ENCODE data around the gene ATF7. TPM values are rescaled to one million over a fixed set of nuclear protein-coding genes. Genes with fewer than 3 reads are reported as not detected.

ATF7 gene
- total RNA-seq: 26.6 TPM

DNA sequence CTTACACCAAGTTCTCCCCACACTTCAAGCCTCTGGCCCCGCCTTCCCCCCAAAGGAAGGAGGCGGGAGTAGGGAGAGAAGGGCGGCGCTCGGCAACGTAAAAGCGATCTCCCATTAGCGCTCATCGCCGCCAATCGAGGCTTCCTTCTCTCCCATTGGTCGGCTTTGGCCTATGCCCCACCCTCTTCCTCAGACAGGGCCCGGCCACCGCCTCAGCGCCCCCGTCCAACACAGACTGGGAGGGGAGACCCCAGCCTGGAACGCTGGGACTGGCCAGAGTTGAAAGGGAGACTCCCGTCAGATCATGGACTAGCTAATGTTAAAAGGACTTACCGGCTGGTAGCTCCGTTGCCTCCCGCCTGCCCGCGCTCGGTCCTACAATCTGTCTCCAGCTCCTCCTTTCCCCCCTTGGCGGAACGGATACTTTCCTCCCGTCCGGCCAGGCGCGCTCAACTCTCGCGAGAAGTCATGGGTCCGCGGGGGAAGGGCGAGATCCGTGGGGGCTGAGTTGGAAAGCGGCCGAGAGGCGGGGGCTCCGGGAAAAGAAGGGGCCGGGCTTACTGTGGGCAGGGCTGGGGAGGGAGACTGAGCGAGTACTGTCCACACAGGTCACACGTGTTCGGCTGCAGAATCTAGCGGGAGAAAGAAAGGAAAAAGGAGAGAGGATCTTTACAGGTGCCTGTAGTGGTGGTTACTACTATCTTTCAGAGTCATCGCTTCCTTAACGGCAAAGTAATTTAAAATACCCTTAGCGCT is at the start of gene ATF7:
TSS of gene ATF7 (minus strand) at position 437 of the 756 bp plus-strand sequence. CDS start 25,382 bp downstream, outside the sequence.
- H3K27me3 ChIP-seq (ENCODE audit: control insufficient read depth in 3 of 3, insufficient read depth in 3 of 3, low read length in 3 of 3): no peaks in the 10 kb centered on the region
- H3K36me3 ChIP-seq (ENCODE audit: control insufficient read depth in 3 of 3, insufficient read depth in 3 of 3, low read length in 3 of 3): no peaks in the 10 kb centered on the region
- peaks cover 12 to 30% (median 14%) of the 10 kb centered on the region in 3 donors for H3K4me1 ChIP-seq (ENCODE audit: control insufficient read depth in 3 of 3, insufficient read depth in 3 of 3, low read length in 3 of 3)
- peak within 1 kb of the TSS; percentile 92 to 96 (median 96) for H3K4me3 ChIP-seq (ENCODE audit: low read length in 3 of 3)
- no peaks in the 10 kb centered on the region for H3K9me3 ChIP-seq (ENCODE audit: control insufficient read depth in 3 of 3, low read length in 3 of 3)
- peak within 1 kb of the TSS; percentile 96 to 99 (median 97) for H3K9ac ChIP-seq (ENCODE audit: low read depth in 1 of 3, low read length in 3 of 3)
- H3K27ac ChIP-seq (ENCODE audit: low read depth, low read length): peak within 1 kb of the TSS; percentile 97

DNA sequence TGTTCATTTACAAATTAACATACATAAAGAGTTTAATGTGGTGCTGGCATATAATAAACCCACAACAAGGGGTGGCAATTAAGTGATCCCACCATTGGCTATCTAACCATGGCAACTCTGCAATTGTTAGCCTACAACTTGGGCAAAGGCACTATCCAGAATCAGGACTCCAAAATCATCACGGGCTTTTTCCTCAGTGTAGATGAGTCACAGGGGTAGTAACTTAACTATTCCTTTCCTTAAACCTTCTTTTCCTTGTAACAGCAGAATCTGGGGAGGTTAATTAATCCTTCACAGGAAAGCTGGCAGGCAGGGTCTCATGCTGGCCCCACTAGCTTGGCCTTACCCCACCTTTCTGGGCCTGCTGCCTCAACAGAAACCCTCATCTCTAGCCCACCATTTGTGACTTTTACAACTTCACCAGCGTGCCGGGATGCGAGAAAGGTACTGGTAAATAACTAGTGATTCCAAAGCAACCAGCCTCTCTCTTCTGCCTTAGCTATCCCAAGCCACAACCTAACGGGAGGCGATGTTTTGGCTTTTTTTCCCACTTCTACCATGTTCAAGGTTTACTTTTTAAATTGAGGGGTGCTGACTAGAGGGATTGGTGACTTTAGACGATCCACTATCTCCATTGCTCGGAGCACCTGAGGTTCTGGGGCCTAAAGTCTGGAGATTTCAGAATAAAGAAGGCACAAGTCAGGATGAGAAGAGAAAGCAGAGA is 49.0 kb upstream of the ATF7 start:
- peak overlapping the region; percentile 94 for H3K27ac ChIP-seq (ENCODE audit: low read depth, low read length)

DNA sequence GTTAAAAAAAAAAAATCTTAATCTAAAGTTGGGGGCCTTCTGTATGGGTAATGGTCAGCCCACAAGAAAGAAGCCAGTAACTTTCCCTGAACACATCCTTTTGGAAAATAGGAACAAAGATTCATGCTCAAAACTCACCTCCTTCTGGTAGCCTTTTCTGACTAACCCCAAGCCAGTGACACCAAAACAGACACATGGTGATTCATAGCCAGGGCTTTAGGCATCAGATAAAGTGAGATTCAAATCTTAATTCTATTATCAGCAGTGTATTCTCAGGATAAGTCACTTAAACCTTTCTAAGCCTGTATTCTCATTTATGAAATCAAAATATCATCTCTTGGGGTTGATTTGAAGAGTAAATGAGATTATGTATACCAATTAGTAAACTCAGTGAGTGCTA is 44.8 kb upstream of the ATF7 start:
- no peak overlapping the region for H3K27ac ChIP-seq (ENCODE audit: low read depth, low read length)
- no peaks in the 10 kb centered on the region for H3K27me3 ChIP-seq (ENCODE audit: control insufficient read depth in 3 of 3, insufficient read depth in 3 of 3, low read length in 3 of 3)
- no peaks in the 10 kb centered on the region for H3K9me3 ChIP-seq (ENCODE audit: control insufficient read depth in 3 of 3, low read length in 3 of 3)
- peaks cover 38 to 49% (median 45%) of the 10 kb centered on the region in 3 donors for H3K36me3 ChIP-seq (ENCODE audit: control insufficient read depth in 3 of 3, insufficient read depth in 3 of 3, low read length in 3 of 3)
- H3K4me1 ChIP-seq (ENCODE audit: control insufficient read depth in 3 of 3, insufficient read depth in 3 of 3, low read length in 3 of 3): peaks cover 11 to 19% (median 16%) of the 10 kb centered on the region in 3 donors
- no peak overlapping the region for H3K4me3 ChIP-seq (ENCODE audit: low read length in 3 of 3)
- H3K9ac ChIP-seq (ENCODE audit: low read depth in 1 of 3, low read length in 3 of 3): no peak overlapping the region

More for the DNA sequence above, 49.0 kb upstream of the ATF7 start:
- Histone ChIP-seq H3K4me3 (ENCODE audit: low read length in 3 of 3) (peak overlapping the region; percentile 98 to 99 (median 99)), H3K27me3 (ENCODE audit: control insufficient read depth in 3 of 3, insufficient read depth in 3 of 3, low read length in 3 of 3) (no peaks in the 10 kb centered on the region), H3K9me3 (ENCODE audit: control insufficient read depth in 3 of 3, low read length in 3 of 3) (no peaks in the 10 kb centered on the region), H3K4me1 (ENCODE audit: control insufficient read depth in 3 of 3, insufficient read depth in 3 of 3, low read length in 3 of 3) (peaks cover 25 to 42% (median 34%) of the 10 kb centered on the region in 3 donors), H3K9ac (ENCODE audit: low read depth in 1 of 3, low read length in 3 of 3) (peak overlapping the region; percentile 88 to 98 (median 94)), H3K36me3 (ENCODE audit: control insufficient read depth in 3 of 3, insufficient read depth in 3 of 3, low read length in 3 of 3) (peaks cover 15 to 23% (median 22%) of the 10 kb centered on the region in 3 donors)

DNA sequence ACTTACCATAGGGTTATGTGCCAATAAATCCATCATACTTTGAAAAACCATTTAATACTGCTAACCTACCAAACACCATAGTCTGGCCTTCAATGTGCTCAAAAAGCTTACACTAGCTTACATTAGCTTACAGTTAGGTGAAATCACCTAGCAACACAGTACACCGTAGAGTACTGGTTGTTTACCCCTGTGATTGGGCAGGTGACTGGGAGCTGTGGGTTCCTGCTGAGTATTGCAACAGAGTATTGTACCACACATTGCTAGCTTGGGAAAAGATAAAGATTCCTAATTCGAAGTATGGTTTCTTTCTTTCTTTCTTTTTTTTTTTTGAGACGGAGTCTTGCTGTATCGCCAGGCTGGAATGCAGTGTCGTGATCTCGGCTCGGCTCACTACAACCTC is 44.1 kb upstream of the ATF7 start:
- Histone ChIP-seq H3K4me1 (ENCODE audit: control insufficient read depth in 3 of 3, insufficient read depth in 3 of 3, low read length in 3 of 3) (peaks cover 11 to 15% (median 14%) of the 10 kb centered on the region in 3 donors), H3K9me3 (ENCODE audit: control insufficient read depth in 3 of 3, low read length in 3 of 3) (no peaks in the 10 kb centered on the region), H3K9ac (ENCODE audit: low read depth in 1 of 3, low read length in 3 of 3) (no peak overlapping the region), H3K4me3 (ENCODE audit: low read length in 3 of 3) (no peak overlapping the region), H3K36me3 (ENCODE audit: control insufficient read depth in 3 of 3, insufficient read depth in 3 of 3, low read length in 3 of 3) (peaks cover 44 to 55% (median 52%) of the 10 kb centered on the region in 3 donors), H3K27ac (ENCODE audit: low read depth, low read length) (no peak overlapping the region), H3K27me3 (ENCODE audit: control insufficient read depth in 3 of 3, insufficient read depth in 3 of 3, low read length in 3 of 3) (no peaks in the 10 kb centered on the region)

DNA sequence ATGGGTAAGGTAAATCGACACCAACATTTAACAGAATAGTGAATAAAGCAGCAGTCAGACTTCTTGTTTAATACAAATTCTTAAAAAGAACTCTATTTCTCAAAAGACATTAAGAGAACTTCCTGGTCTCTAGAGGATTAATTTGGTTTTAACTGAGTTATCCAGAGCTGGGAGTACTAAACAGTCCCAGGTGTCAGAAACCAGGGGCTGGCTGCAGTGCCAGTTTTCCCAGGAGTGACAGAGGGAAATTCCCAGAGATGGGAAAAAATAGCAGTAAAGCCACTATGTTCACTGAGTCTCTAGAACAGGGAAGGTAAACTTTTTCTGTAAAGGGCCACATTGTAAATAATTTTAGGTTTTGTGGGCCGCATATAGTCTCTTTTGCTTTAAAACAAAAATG is 40.9 kb upstream of the ATF7 start:
- H3K27ac ChIP-seq (ENCODE audit: low read depth, low read length): peak overlapping the region; percentile 36
- no peak overlapping the region for H3K4me3 ChIP-seq (ENCODE audit: low read length in 3 of 3)
- H3K4me1 ChIP-seq (ENCODE audit: control insufficient read depth in 3 of 3, insufficient read depth in 3 of 3, low read length in 3 of 3): peaks cover 0 to 5% (median 0%) of the 10 kb centered on the region in 3 donors
- H3K27me3 ChIP-seq (ENCODE audit: control insufficient read depth in 3 of 3, insufficient read depth in 3 of 3, low read length in 3 of 3): no peaks in the 10 kb centered on the region
- no peaks in the 10 kb centered on the region for H3K9me3 ChIP-seq (ENCODE audit: control insufficient read depth in 3 of 3, low read length in 3 of 3)
- H3K9ac ChIP-seq (ENCODE audit: low read depth in 1 of 3, low read length in 3 of 3): no peak overlapping the region
- peaks cover 49 to 62% (median 57%) of the 10 kb centered on the region in 3 donors for H3K36me3 ChIP-seq (ENCODE audit: control insufficient read depth in 3 of 3, insufficient read depth in 3 of 3, low read length in 3 of 3)

DNA sequence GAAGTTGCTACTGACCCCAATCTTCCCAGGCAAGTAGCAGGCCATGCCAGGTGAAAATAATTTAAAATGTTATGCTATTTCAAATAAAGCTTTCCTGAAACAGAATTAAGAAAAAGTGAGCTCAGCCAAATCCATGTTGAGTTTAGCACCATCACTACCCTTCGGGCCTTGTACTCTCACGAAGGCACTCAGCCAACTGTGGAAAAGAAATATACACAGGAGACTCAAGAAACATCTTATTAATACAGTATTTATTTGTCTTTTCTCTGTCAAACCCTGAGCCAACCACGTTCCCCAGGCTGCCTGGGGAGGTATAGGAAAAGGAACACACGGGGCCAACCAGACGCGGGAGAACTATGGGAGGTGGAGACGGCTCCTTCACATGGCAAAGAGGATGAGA is 38.8 kb upstream of the ATF7 start:
- no peaks in the 10 kb centered on the region for H3K27me3 ChIP-seq (ENCODE audit: control insufficient read depth in 3 of 3, insufficient read depth in 3 of 3, low read length in 3 of 3)
- no peak overlapping the region for H3K27ac ChIP-seq (ENCODE audit: low read depth, low read length)
- no peak overlapping the region for H3K9ac ChIP-seq (ENCODE audit: low read depth in 1 of 3, low read length in 3 of 3)
- H3K9me3 ChIP-seq (ENCODE audit: control insufficient read depth in 3 of 3, low read length in 3 of 3): no peaks in the 10 kb centered on the region
- peaks cover 5 to 8% (median 7%) of the 10 kb centered on the region in 3 donors for H3K4me1 ChIP-seq (ENCODE audit: control insufficient read depth in 3 of 3, insufficient read depth in 3 of 3, low read length in 3 of 3)
- H3K36me3 ChIP-seq (ENCODE audit: control insufficient read depth in 3 of 3, insufficient read depth in 3 of 3, low read length in 3 of 3): peaks cover 38 to 43% (median 41%) of the 10 kb centered on the region in 3 donors
- no peak overlapping the region for H3K4me3 ChIP-seq (ENCODE audit: low read length in 3 of 3)

DNA sequence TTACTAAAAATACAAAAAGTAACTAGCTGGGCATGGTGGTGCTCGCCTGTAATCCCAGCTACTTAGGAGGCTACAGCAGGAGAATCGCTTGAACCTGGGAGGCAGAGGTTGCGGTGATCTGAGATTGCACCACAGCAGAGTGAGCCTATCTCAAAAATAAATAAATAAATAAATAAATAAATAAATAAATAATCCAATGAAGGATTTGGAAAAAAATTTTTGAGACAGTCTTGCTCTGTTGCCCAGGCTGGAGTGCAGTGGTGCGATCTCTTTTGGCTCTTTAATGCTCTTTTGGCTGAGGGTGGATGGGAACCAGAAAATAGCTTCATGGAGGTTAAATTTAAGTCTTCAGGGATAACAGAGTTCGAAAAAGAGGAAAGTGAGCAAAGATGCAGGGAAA is 38.0 kb upstream of the ATF7 start:
- H3K9ac ChIP-seq (ENCODE audit: low read depth in 1 of 3, low read length in 3 of 3): no peak overlapping the region
- no peaks in the 10 kb centered on the region for H3K9me3 ChIP-seq (ENCODE audit: control insufficient read depth in 3 of 3, low read length in 3 of 3)
- peaks cover 31 to 36% (median 33%) of the 10 kb centered on the region in 3 donors for H3K36me3 ChIP-seq (ENCODE audit: control insufficient read depth in 3 of 3, insufficient read depth in 3 of 3, low read length in 3 of 3)
- no peak overlapping the region for H3K4me3 ChIP-seq (ENCODE audit: low read length in 3 of 3)
- H3K4me1 ChIP-seq (ENCODE audit: control insufficient read depth in 3 of 3, insufficient read depth in 3 of 3, low read length in 3 of 3): peaks cover 11 to 14% (median 13%) of the 10 kb centered on the region in 3 donors
- H3K27me3 ChIP-seq (ENCODE audit: control insufficient read depth in 3 of 3, insufficient read depth in 3 of 3, low read length in 3 of 3): no peaks in the 10 kb centered on the region
- H3K27ac ChIP-seq (ENCODE audit: low read depth, low read length): no peak overlapping the region

DNA sequence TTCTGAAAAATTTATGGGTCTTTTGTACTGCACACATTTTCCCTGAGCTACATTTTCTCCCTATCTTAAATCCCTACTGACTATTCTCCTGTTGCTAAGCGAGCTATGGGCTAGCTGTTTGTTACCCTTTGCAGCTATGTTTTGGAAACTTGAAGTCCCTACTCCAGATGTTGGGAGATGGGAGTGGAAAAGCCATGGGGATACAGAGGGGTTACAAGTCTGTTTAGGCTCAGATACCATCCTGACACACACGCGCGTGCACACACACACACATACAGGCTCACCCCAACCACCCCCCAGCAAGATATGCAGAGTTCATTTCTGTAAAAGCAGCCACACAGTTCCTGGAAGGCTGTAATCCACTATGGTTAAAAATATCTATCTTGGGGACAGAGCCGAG is 33.9 kb upstream of the ATF7 start:
- peak overlapping the region; percentile 4 to 44 (median 36) for H3K4me3 ChIP-seq (ENCODE audit: low read length in 3 of 3)
- peak overlapping the region; percentile 92 for H3K27ac ChIP-seq (ENCODE audit: low read depth, low read length)
- H3K27me3 ChIP-seq (ENCODE audit: control insufficient read depth in 3 of 3, insufficient read depth in 3 of 3, low read length in 3 of 3): no peaks in the 10 kb centered on the region
- peaks cover 24 to 28% (median 27%) of the 10 kb centered on the region in 3 donors for H3K4me1 ChIP-seq (ENCODE audit: control insufficient read depth in 3 of 3, insufficient read depth in 3 of 3, low read length in 3 of 3)
- H3K9ac ChIP-seq (ENCODE audit: low read depth in 1 of 3, low read length in 3 of 3): peak overlapping the region; percentile 30 to 73 (median 62)
- no peaks in the 10 kb centered on the region for H3K9me3 ChIP-seq (ENCODE audit: control insufficient read depth in 3 of 3, low read length in 3 of 3)
- peaks cover 10 to 12% (median 11%) of the 10 kb centered on the region in 3 donors for H3K36me3 ChIP-seq (ENCODE audit: control insufficient read depth in 3 of 3, insufficient read depth in 3 of 3, low read length in 3 of 3)

DNA sequence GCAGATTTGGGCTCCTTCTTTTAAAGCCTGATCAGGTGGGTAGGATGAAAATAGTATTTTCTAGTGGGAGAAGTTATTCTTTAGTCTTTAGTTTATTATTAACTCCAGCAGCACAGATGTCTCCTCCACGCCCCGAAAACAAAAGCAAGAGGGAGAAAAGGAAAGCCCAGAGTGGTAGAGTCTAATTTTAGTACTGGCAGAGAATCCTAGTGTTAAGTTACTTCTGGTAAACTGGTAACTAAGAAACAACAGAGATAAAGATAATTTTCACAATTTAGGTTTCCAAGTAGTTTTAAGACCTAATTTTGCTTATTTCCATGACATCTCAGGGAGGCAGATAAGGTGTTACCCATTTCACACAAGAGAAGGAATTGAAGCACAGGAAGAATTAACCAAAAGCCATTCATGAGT is 33.4 kb upstream of the ATF7 start:
- Histone ChIP-seq H3K36me3 (ENCODE audit: control insufficient read depth in 3 of 3, insufficient read depth in 3 of 3, low read length in 3 of 3) (peaks cover 5 to 7% (median 6%) of the 10 kb centered on the region in 3 donors), H3K9me3 (ENCODE audit: control insufficient read depth in 3 of 3, low read length in 3 of 3) (no peaks in the 10 kb centered on the region), H3K4me3 (ENCODE audit: low read length in 3 of 3) (peak overlapping the region; percentile 4 to 57 (median 44)), H3K4me1 (ENCODE audit: control insufficient read depth in 3 of 3, insufficient read depth in 3 of 3, low read length in 3 of 3) (peaks cover 24 to 27% (median 25%) of the 10 kb centered on the region in 3 donors), H3K9ac (ENCODE audit: low read depth in 1 of 3, low read length in 3 of 3) (peak overlapping the region; percentile 30 to 73 (median 62)), H3K27me3 (ENCODE audit: control insufficient read depth in 3 of 3, insufficient read depth in 3 of 3, low read length in 3 of 3) (no peaks in the 10 kb centered on the region), H3K27ac (ENCODE audit: low read depth, low read length) (peak overlapping the region; percentile 92)

Measured in skeletal muscle tissue (tissue), 4 donors.